A673 (cell line): ENCODE measurements around the gene CHERP. TPM values are rescaled to one million over a fixed set of nuclear protein-coding genes. Genes with fewer than 3 reads are reported as not detected.

Source experiments
- BruUV-seq: library from RNA; stranded (reverse); fragments of 400-500 nt; replicated peaks from 2 replicates; lab custom pipeline; 2021; lab: Mats Ljungman, UMichigan
- CTCF ChIA-PET: fragments of 300-600 bp; sonication (Branson Sonifier 250); formaldehyde crosslinking; loops from one replicate; lab custom pipeline; 2022; ENCODE audit warnings: antibody characterized with exemption; lab: Charles Lee
- POLR2A ChIA-PET: fragments of 300-600 bp; sonication (Branson Sonifier 250); formaldehyde crosslinking; loops from one replicate; lab custom pipeline; 2022; ENCODE audit warnings: antibody characterized with exemption; ENCODE audit not compliant: low non-redundant PET; lab: Charles Lee
- DNase-seq: peaks from one replicate; pipeline ENCODE4 v3.0.0-alpha.2; 2015; ENCODE audit warnings: low spot score
- H3K27ac ChIP-seq: fragments of 200-600 bp; sonication (generic); 2 replicates; pipeline ENCODE4 v1.5.1; 2016; ENCODE audit warnings: mixed run types, low read depth, mild to moderate bottlenecking, mixed read lengths, antibody characterized with exemption, low read length; ENCODE audit not compliant: poor library complexity, severe bottlenecking
- H3K27me3 ChIP-seq: fragments of 200-600 bp; sonication (generic); replicated peaks from 2 replicates; pipeline ENCODE4 v1.6.1; 2017; ENCODE audit warnings: mixed run types, low read depth, mild to moderate bottlenecking, mixed read lengths, antibody characterized with exemption, low read length; ENCODE audit not compliant: insufficient read depth, poor library complexity
- H3K36me3 ChIP-seq: fragments of 200-600 bp; sonication (generic); 2 replicates; pipeline ENCODE4 v1.6.1; 2016; ENCODE audit warnings: mixed run types, mild to moderate bottlenecking, mixed read lengths, antibody characterized with exemption, low read length; ENCODE audit not compliant: insufficient read depth, poor library complexity, severe bottlenecking
- H3K4me1 ChIP-seq: fragments of 200-600 bp; sonication (generic); 2 replicates; pipeline ENCODE4 v1.6.1; 2017; ENCODE audit warnings: mixed run types, mild to moderate bottlenecking, mixed read lengths, antibody characterized with exemption, low read length; ENCODE audit not compliant: insufficient read depth, poor library complexity, severe bottlenecking
- H3K4me3 ChIP-seq: fragments of 200-600 bp; sonication (generic); 2 replicates; pipeline ENCODE4 v1.5.1; 2016; ENCODE audit warnings: low read depth, mixed run types, mild to moderate bottlenecking, mixed read lengths, low read length; ENCODE audit not compliant: poor library complexity, severe bottlenecking
- H3K9me3 ChIP-seq: fragments of 200-600 bp; sonication (generic); 2 replicates; pipeline ENCODE4 v1.6.1; 2016; ENCODE audit warnings: mixed run types, low read depth, mild to moderate bottlenecking, mixed read lengths, antibody characterized with exemption, low read length; ENCODE audit not compliant: poor library complexity, severe bottlenecking
- EZH2 ChIP-seq: fragments of 200-600 bp; sonication (generic); IDR thresholded peaks from 2 replicates; pipeline ENCODE4 v1.6.1; 2017; ENCODE audit warnings: borderline replicate concordance, low read depth, mild to moderate bottlenecking, mixed read lengths, antibody characterized with exemption, low read length; ENCODE audit not compliant: poor library complexity, severe bottlenecking
- intact Hi-C: fragments of 100-400 bp; cut with micrococcal nuclease; formaldehyde crosslinking; loops from one replicate; pipeline ENCODE4 v1.10.0; 2022; ENCODE audit not compliant: unreplicated experiment
- total RNA-seq: library from RNA; stranded (reverse); gene quantifications from 2 replicates; pipeline ENCODE4 v1.2.3, GENCODE V29; 2021
- TF ChIP-seq, protein P1 (sequence below): fragments of 300-800, 200-600 bp; sonication (generic); conservative IDR thresholded peaks from 2 replicates; pipeline ENCODE4 v1.5.1; 2017; ENCODE audit warnings: low read depth, mild to moderate bottlenecking, antibody characterized with exemption, low read length, moderate library complexity, mixed read lengths

CHERP gene
- total RNA-seq, 1 experiment from 2014 or later: 98.4 TPM

- peak within 1 kb of the TSS; percentile 86 for H3K4me3 ChIP-seq
- peak within 1 kb of the TSS; percentile 71 for H3K27ac ChIP-seq
- POLR2A ChIA-PET: no interaction called here
- TSS peak; percentile 74 for BruUV-seq
- CTCF ChIA-PET: no interaction called here
- no peak for TF ChIP-seq EZH2
- TF ChIP-seq, protein P1, sequence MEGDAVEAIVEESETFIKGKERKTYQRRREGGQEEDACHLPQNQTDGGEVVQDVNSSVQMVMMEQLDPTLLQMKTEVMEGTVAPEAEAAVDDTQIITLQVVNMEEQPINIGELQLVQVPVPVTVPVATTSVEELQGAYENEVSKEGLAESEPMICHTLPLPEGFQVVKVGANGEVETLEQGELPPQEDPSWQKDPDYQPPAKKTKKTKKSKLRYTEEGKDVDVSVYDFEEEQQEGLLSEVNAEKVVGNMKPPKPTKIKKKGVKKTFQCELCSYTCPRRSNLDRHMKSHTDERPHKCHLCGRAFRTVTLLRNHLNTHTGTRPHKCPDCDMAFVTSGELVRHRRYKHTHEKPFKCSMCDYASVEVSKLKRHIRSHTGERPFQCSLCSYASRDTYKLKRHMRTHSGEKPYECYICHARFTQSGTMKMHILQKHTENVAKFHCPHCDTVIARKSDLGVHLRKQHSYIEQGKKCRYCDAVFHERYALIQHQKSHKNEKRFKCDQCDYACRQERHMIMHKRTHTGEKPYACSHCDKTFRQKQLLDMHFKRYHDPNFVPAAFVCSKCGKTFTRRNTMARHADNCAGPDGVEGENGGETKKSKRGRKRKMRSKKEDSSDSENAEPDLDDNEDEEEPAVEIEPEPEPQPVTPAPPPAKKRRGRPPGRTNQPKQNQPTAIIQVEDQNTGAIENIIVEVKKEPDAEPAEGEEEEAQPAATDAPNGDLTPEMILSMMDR: no peak
- H3K36me3 ChIP-seq: peaks cover 39% of the 10 kb centered on the region
- peak; percentile 97 for DNase-seq
- H3K4me1 ChIP-seq: peaks cover 10% of the 10 kb centered on the region
- intact Hi-C loops: loop anchor here (5.0 kb wide), 1 partner anchor 55 kb away; the partner anchor contains the start of gene MED26
- H3K9me3 ChIP-seq: no peaks in the 10 kb centered on the region
- H3K27me3 ChIP-seq: no peaks in the 10 kb centered on the region
Measured at GRCh38 chr19:16572332-16573211, 30.3 kb upstream of the CHERP start, which contains the start of gene SLC35E1. SLC35E1 (minus strand) TSS chr19:16572415; CDS start chr19:16572364, 51 bp downstream.

GRCh38 chr19:16571822-16572331 lies 29.6 kb upstream of the CHERP start:
- ChIA-PET CTCF (no interaction called here), POLR2A (no interaction called here)
- peak; percentile 33 for DNase-seq

DNA sequence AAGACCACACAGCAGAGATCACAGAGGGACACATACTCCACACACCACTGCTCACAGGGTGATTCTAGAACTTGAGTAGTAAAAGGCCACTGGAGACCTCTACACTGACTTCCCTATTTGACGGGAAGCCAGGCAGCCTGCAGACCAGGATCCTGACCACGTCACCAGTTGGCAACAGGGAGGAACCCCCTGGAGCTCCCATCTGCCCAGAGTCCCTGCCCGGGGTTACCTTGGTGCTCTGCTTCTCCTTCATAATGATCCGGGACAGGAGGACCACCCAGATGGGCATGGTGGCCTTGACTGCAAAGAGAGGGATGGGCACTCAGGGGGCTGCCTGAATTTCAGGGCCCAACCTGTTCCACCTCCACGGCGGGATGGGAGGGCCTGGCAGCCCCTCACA lies 29.0 kb upstream of the CHERP start:
- BruUV-seq: no TSS peak
- Histone ChIP-seq H3K4me3 (peak overlapping the region; percentile 86), H3K27me3 (no peaks in the 10 kb centered on the region), H3K36me3 (peaks cover 46% of the 10 kb centered on the region), H3K27ac (peak overlapping the region; percentile 68), H3K9me3 (no peaks in the 10 kb centered on the region), H3K4me1 (peaks cover 10% of the 10 kb centered on the region)
- TF ChIP-seq EZH2: no peak
- TF ChIP-seq, protein P1: no peak
- CTCF ChIA-PET: no interaction called here
- POLR2A ChIA-PET: no interaction called here
- peak; percentile 45 for DNase-seq
- intact Hi-C loops: loop anchor here (5.0 kb wide), 1 partner anchor 56 kb away; the partner anchor contains the start of gene MED26

More at GRCh38 chr19:16571822-16572331, 29.6 kb upstream of the CHERP start:
- BruUV-seq: no TSS peak
- intact Hi-C loops: loop anchor here (5.0 kb wide), 1 partner anchor 55 kb away; the partner anchor contains the start of gene MED26
- Histone ChIP-seq H3K27me3 (no peaks in the 10 kb centered on the region), H3K27ac (peak overlapping the region; percentile 68), H3K4me3 (peak overlapping the region; percentile 86), H3K9me3 (no peaks in the 10 kb centered on the region), H3K4me1 (peaks cover 10% of the 10 kb centered on the region), H3K36me3 (peaks cover 42% of the 10 kb centered on the region)
- no peak for TF ChIP-seq EZH2
- TF ChIP-seq, protein P1: no peak
